Measurements from ENCODE around the gene SDS.

SDS gene

DNA sequence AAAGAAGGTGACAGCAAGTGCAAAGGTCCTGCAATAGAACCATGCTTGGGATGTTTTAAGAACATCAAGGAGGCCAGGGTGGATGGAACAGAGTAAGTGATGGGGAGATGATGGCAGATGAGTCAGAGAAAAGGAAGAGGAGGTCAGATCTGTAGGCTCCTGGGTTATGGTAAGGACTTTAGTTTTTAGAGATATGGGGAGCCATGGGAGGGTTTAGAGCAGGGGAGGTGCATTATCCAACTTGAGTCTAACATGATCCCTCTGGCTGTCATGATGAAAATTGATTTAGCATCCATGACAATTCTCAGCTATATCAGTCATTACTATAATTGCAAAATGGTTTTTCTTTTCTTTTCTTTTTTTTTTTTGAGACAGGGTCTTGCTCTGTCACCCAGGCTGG lies 52.6 kb downstream of the SDS start:
- no peak overlapping the region for H3K4me3 ChIP-seq (replicated peaks; ENCODE audit: low read depth, low read length)
- TF ChIP-seq, protein P1, sequence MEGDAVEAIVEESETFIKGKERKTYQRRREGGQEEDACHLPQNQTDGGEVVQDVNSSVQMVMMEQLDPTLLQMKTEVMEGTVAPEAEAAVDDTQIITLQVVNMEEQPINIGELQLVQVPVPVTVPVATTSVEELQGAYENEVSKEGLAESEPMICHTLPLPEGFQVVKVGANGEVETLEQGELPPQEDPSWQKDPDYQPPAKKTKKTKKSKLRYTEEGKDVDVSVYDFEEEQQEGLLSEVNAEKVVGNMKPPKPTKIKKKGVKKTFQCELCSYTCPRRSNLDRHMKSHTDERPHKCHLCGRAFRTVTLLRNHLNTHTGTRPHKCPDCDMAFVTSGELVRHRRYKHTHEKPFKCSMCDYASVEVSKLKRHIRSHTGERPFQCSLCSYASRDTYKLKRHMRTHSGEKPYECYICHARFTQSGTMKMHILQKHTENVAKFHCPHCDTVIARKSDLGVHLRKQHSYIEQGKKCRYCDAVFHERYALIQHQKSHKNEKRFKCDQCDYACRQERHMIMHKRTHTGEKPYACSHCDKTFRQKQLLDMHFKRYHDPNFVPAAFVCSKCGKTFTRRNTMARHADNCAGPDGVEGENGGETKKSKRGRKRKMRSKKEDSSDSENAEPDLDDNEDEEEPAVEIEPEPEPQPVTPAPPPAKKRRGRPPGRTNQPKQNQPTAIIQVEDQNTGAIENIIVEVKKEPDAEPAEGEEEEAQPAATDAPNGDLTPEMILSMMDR (IDR thresholded peaks at IDR 0.05; ENCODE audit: low read depth, low read length, missing control alignments), result no peak
- DNase-seq (ENCODE audit: extremely low read depth, low read depth), result no peak

DNA sequence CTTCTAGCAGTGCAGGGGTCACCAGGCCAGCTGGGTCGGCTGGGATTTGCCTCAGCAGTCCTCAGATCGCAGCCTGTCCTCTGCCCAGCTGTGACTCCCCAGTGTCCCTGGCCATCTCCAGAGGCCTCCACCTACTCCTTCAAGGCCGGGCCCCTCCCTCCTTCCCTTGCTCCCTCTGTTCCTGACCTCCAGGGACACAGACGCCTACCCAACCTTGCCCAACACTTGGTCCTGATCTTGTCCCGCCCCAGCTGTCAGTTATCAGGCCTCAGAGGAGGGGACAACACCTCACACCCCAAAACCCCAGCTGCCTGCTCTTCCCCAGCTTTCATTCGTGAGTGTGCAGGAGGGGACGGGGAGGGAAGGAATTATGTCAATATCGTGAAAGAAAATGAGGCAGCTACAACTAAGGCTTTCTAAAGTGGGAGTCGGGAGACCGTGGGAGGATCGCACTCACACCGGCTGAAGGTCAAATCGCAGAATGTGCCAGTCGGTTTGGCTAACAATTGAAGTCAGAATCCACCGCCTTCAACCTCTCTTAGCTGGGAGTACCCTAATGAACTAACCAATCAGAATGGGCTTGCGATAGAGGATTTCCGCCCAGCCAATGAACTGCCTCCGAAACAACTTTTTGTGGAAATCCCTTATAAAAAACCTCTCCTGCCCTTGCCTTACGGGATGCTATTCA lies 54.7 kb downstream of the SDS start:
- DNase-seq (ENCODE audit: extremely low read depth, low read depth), result no peak
- H3K4me3 ChIP-seq (replicated peaks; ENCODE audit: low read depth, low read length), result no peak overlapping the region
- TF ChIP-seq, protein P1 (IDR thresholded peaks at IDR 0.05; ENCODE audit: low read depth, low read length, missing control alignments), result no peak

DNA sequence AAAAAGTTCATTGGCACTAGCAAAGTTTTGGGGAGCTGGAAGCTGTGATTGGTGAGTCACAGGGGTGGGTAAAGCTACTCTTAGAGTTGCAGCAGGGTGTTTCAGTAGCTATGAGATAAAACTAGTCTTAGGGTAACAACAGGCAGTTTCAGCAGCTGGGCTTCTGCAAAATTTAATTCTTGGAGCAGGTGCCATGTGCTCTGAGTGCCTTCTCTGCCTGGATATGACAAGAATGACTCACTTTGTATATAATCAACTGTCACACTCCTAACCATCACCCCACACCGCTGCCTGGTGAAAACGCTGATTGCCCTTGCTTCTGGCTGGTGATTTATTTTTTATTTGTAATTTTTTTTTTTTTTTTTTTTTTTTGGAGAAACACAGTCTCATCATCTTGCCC lies 55.8 kb downstream of the SDS start:
- TF ChIP-seq, protein P1 (IDR thresholded peaks at IDR 0.05; ENCODE audit: low read depth, low read length, missing control alignments), result no peak
- H3K4me3 ChIP-seq (replicated peaks; ENCODE audit: low read depth, low read length), result no peak overlapping the region
- no peak for DNase-seq (ENCODE audit: extremely low read depth, low read depth)

DNA sequence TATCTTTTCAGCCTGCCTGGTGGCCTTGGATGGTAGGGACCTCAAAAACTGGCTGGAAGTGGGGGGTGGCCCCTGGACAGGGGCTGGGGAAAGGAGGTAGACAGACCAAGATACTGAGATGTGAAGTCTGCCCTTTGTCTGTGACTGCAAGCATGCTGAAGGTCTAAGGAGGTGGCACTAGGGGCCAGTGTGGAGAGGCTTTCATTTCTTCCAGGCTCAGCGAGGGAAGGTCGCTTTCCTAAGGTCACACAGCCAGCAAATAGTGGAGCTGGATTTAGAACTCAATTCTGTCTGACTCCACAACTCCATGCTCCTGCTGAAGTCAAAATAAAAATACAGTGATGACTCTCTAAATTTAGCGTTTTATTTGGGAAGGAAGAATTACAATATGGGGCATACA lies 56.6 kb downstream of the SDS start:
- TF ChIP-seq, protein P1 (IDR thresholded peaks at IDR 0.05; ENCODE audit: low read depth, low read length, missing control alignments), result no peak
- DNase-seq (ENCODE audit: extremely low read depth, low read depth), result no peak
- no peak overlapping the region for H3K4me3 ChIP-seq (replicated peaks; ENCODE audit: low read depth, low read length)

DNA sequence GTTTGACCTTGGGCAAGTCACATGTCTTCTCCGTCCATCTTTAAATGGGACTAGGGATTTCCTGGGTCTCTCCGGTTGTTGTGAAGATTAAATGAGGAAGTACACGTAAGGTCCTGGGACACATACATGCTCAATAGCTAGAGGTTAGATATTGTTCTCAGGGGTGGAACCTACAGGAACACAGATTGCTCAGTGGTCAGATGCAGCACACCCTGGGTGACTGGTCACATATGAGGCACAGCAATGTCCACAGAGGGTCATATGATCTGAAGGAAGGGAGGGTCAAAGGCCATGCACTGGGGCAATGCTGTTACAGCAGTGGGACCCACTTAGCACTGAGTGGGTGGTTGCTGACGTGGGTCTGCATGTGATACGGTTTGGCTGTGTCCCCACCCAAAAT lies 57.3 kb downstream of the SDS start:
- no peak for DNase-seq (ENCODE audit: extremely low read depth, low read depth)
- TF ChIP-seq, protein P1 (IDR thresholded peaks at IDR 0.05; ENCODE audit: low read depth, low read length, missing control alignments), result no peak
- no peak overlapping the region for H3K4me3 ChIP-seq (replicated peaks; ENCODE audit: low read depth, low read length)

DNA sequence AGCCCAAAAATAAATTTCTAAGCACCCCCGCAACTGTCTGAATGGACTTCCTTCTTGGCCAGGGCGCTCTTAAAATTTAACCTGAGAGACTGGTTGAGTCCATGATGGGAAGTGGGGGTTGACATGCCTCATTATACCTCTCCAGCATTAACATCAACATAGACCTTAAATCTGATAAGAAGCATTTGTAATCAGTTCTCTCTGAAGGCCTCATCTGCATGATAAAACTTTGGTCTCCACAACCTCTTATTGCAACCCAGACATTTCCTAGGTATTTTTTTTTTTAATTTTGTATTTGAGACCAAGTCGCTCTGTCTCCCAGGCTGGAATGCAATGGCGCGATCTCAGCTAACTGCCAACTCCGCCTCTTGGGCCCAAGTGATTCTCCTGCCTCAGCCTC lies 58.4 kb downstream of the SDS start:
- TF ChIP-seq, protein P1 (IDR thresholded peaks at IDR 0.05; ENCODE audit: low read depth, low read length, missing control alignments), result no peak

More for the DNA sequence above, 58.4 kb downstream of the SDS start:
- H3K4me3 ChIP-seq (replicated peaks; ENCODE audit: low read depth, low read length), result no peak overlapping the region
- DNase-seq (ENCODE audit: extremely low read depth, low read depth), result no peak

All from HFF-Myc (cell line).